Measurements from ENCODE around the gene TXLNG. TPM values are rescaled to one million over a fixed set of nuclear protein-coding genes. Genes with fewer than 3 reads are reported as not detected.

The TXLNG gene
- total and polyA plus RNA-seq, 2 of the 13 experiments (the other 11 are each of a cell fraction or from before 2014, with no cell fraction given): 13.1 to 15.5 TPM

- DNase-seq (ENCODE audit: low spot score) (no peak), FAIRE-seq (no peak), ATAC-seq (no peak)
- ChIA-PET POLR2A (no interaction called here), CTCF (ENCODE audit: low intra/inter-chr PET ratio, low total read pairs) (no interaction called here)
- peaks cover 33% of the 10 kb centered on the region; the same call in 1 of the 2 replicates for H3K4me1 ChIP-seq (ENCODE audit: insufficient read depth, low read length)
- peak overlapping the region; percentile 73 for H3K4me2 ChIP-seq (ENCODE audit: low read depth, low read length)
- H3K27me3 ChIP-seq (ENCODE audit: control insufficient read depth in 1 of 2, insufficient read depth in 2 of 2, low read length in 2 of 2): no peaks in the 10 kb centered on the region; a peak in 1 of 5 replicates
- H3K27ac ChIP-seq (ENCODE audit: extremely low read length, insufficient read depth, low read length): peak overlapping the region; percentile 72
- H3K79me2 ChIP-seq (ENCODE audit: insufficient read depth, low read length): peaks cover 47% of the 10 kb centered on the region
- peaks cover 7% of the 10 kb centered on the region; the same call in 1 of the 2 replicates for H4K20me1 ChIP-seq (ENCODE audit: insufficient read depth, low read length)
- no peak overlapping the region for H2AFZ ChIP-seq (ENCODE audit: low read length)
- 0 out of 5 replicates have a peak, but pooled peaks cover 0 to 1% of the 10 kb centered on the region in 2 experiments for H3K36me3 ChIP-seq (replicated peaks in 1 of 2; ENCODE audit: control insufficient read depth in 1 of 2, insufficient read depth in 2 of 2, low read length in 2 of 2)
- WGBS (ENCODE audit: low lambda C conversion rate): 2% methylated on average over 7 of the region's 7 CpGs
- H3K9ac ChIP-seq (ENCODE audit: insufficient read depth, low read depth, low read length): peak overlapping the region; percentile 68
- intact Hi-C loops (cut with micrococcal nuclease; ENCODE audit: unreplicated experiment): no loop called here
- H3K9me3 ChIP-seq (ENCODE audit: low read length): no peaks in the 10 kb centered on the region
- peak overlapping the region; percentile 60 to 76 (median 62) for H3K4me3 ChIP-seq (replicated peaks in 1 of 3; ENCODE audit: insufficient read depth in 1 of 3, low read depth in 2 of 3, low read length in 3 of 3)
- no TSS peak for BruUV-seq (replicated peaks)
- in situ Hi-C loops (cut with HindIII; ENCODE audit: extremely low pct_ligation_motif_present, low pct_unique_long_range_greater_than_20kb): no loop called here
- TF ChIP-seq ZNF737 (CRISPR knock-in tag; IDR thresholded peaks at IDR 0.05; ENCODE audit: borderline replicate concordance): no peak
- TF ChIP-seq RERE (CRISPR knock-in tag; IDR thresholded peaks at IDR 0.05; ENCODE audit: low read depth): no peak
- TF ChIP-seq, protein P1, sequence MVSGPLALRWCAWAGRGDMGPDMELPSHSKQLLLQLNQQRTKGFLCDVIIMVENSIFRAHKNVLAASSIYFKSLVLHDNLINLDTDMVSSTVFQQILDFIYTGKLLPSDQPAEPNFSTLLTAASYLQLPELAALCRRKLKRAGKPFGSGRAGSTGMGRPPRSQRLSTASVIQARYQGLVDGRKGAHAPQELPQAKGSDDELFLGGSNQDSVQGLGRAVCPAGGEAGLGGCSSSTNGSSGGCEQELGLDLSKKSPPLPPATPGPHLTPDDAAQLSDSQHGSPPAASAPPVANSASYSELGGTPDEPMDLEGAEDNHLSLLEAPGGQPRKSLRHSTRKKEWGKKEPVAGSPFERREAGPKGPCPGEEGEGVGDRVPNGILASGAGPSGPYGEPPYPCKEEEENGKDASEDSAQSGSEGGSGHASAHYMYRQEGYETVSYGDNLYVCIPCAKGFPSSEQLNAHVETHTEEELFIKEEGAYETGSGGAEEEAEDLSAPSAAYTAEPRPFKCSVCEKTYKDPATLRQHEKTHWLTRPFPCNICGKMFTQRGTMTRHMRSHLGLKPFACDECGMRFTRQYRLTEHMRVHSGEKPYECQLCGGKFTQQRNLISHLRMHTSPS (CRISPR knock-in tag; IDR thresholded peaks at IDR 0.05; ENCODE audit: low read depth): no peak
- no peak for TF ChIP-seq ZNF343 (CRISPR knock-in tag; IDR thresholded peaks at IDR 0.05)
- TF ChIP-seq CREB1 (IDR thresholded peaks at IDR 0.05): no peak
- TF ChIP-seq CREB1 (CRISPR knock-in tag; IDR thresholded peaks at IDR 0.05): no peak
- no peak for TF ChIP-seq MED1 (CRISPR knock-in tag; IDR thresholded peaks at IDR 0.05)
- no peak for TF ChIP-seq ZNF7 (CRISPR knock-in tag; IDR thresholded peaks at IDR 0.05)
- TF ChIP-seq HIVEP1 (CRISPR knock-in tag; IDR thresholded peaks at IDR 0.05): no peak
- no peak for TF ChIP-seq ZNF547 (CRISPR knock-in tag; IDR thresholded peaks at IDR 0.05)
- TF ChIP-seq SMAD9 (CRISPR knock-in tag; IDR thresholded peaks at IDR 0.05): no peak
- TF ChIP-seq GABPA (IDR thresholded peaks at IDR 0.05; ENCODE audit: low read depth, low read length): no peak
- TF ChIP-seq GABPA (CRISPR knock-in tag; IDR thresholded peaks at IDR 0.05; ENCODE audit: low read depth): no peak
- TF ChIP-seq ZBTB37 (CRISPR knock-in tag; IDR thresholded peaks at IDR 0.05): no peak
- TF ChIP-seq ZBTB43 (CRISPR knock-in tag; conservative IDR thresholded peaks at IDR 0.05): no peak
- no peak for TF ChIP-seq GABPB1 (CRISPR knock-in tag; IDR thresholded peaks at IDR 0.05)
- no peak for TF ChIP-seq KLF15 (CRISPR knock-in tag; IDR thresholded peaks at IDR 0.05; ENCODE audit: borderline replicate concordance)
These were observed 82.7 kb downstream of the TXLNG start for GRCh38 chrX:16868920-16869319.
